SKM-1 treated with dmso at 0.1 percent for 144 hours (cell line): ENCODE measurements around the gene SEMA3C.

Experiments used
- DNase-seq: peaks from one replicate; lab custom pipeline; 2025; ENCODE audit not compliant: unreplicated experiment; lab: John Stamatoyannopoulos, UW

Gene SEMA3C

GRCh38 chr7:80785276-80785675 lies 133.6 kb downstream of the SEMA3C start:
- no peak for DNase-seq

- DNase-seq, result no peak
Observed at GRCh38 chr7:80783678-80784327, 135.0 kb downstream of the SEMA3C start.

GRCh38 chr7:80783186-80783677 lies 135.6 kb downstream of the SEMA3C start:
- DNase-seq, result no peak

GRCh38 chr7:80781561-80781979 lies 137.3 kb downstream of the SEMA3C start:
- no peak for DNase-seq

- DNase-seq, result no peak
Observed at GRCh38 chr7:80781146-80781545, 137.7 kb downstream of the SEMA3C start.

- no peak for DNase-seq
Observed at GRCh38 chr7:80779456-80779855, 139.4 kb downstream of the SEMA3C start.

- DNase-seq, result no peak
Observed at GRCh38 chr7:80775897-80776296, 143.0 kb downstream of the SEMA3C start.

- DNase-seq, result no peak
Observed at GRCh38 chr7:80775482-80775881, 143.4 kb downstream of the SEMA3C start.

GRCh38 chr7:80774843-80775242 lies 144.0 kb downstream of the SEMA3C start:
- DNase-seq, result no peak

GRCh38 chr7:80773787-80774508 lies 144.9 kb downstream of the SEMA3C start:
- DNase-seq, result no peak

- no peak for DNase-seq
Observed at GRCh38 chr7:80772347-80772993, 146.4 kb downstream of the SEMA3C start.

- no peak for DNase-seq
Observed at GRCh38 chr7:80771523-80771922, 147.3 kb downstream of the SEMA3C start.

GRCh38 chr7:80770675-80771081 lies 148.2 kb downstream of the SEMA3C start:
- peak; percentile 77 for DNase-seq

GRCh38 chr7:80770061-80770460 lies 148.8 kb downstream of the SEMA3C start:
- no peak for DNase-seq

- no peak for DNase-seq
Observed at GRCh38 chr7:80768756-80769155, 150.1 kb downstream of the SEMA3C start.

- no peak for DNase-seq
Observed at GRCh38 chr7:80767654-80768053, 151.2 kb downstream of the SEMA3C start.

GRCh38 chr7:80766724-80767123 lies 152.1 kb downstream of the SEMA3C start:
- no peak for DNase-seq

- DNase-seq, result no peak
Observed at GRCh38 chr7:80764132-80764531, 154.7 kb downstream of the SEMA3C start.

- no peak for DNase-seq
Observed at GRCh38 chr7:80763704-80764103, 155.1 kb downstream of the SEMA3C start.

GRCh38 chr7:80763289-80763688 lies 155.6 kb downstream of the SEMA3C start:
- no peak for DNase-seq

- no peak for DNase-seq
Observed at GRCh38 chr7:80760292-80760691, 158.6 kb downstream of the SEMA3C start.
